SK-N-SH (cell line): ENCODE measurements around the gene PDZD8. TPM values are rescaled to one million over a fixed set of nuclear protein-coding genes. Genes with fewer than 3 reads are reported as not detected.

ENCODE experiments used
- CTCF ChIA-PET: fragments of 300-600, 350-600 bp; formaldehyde crosslinking; extraction: SDS; loops from one replicate; lab custom pipeline; 2021; lab: Yijun Ruan, JAX
- POLR2A ChIA-PET: fragments of 350-600 bp; sonication (Branson Sonifier 250); formaldehyde crosslinking; extraction: SDS; loops from one replicate; lab custom pipeline; 2020; ENCODE audit warnings: antibody characterized with exemption, inconsistent platforms; lab: Yijun Ruan, JAX
- DNase-seq: peaks from one replicate; pipeline ENCODE4 v3.0.0; 2012
- H2AFZ ChIP-seq: fragments of 200-600 bp; sonication (generic); 2 replicates; pipeline ENCODE4 v1.8.1; 2016; ENCODE audit warnings: antibody characterized with exemption, mild to moderate bottlenecking, low read depth
- H3F3A ChIP-seq: fragments of 200-600 bp; sonication (generic); replicated peaks from 2 replicates; pipeline ENCODE3; 2016; ENCODE audit warnings: antibody characterized with exemption, mild to moderate bottlenecking; ENCODE audit not compliant: insufficient read depth
- H3K27ac ChIP-seq, 2 experiments: fragments of 200-500 bp in 1 of 2; fragments of 200-600 bp in 1 of 2; sonication (Bioruptor generic) in 1 of 2; sonication (generic), shearing (Covaris generic) in 1 of 2; 2 replicates each; pipeline versions ENCODE4 v1.5.1 to v1.6.1; 2014 to 2016; ENCODE audit warnings: low read depth in 2 of 2, inconsistent platforms in 1 of 2, low read length in 1 of 2, mild to moderate bottlenecking in 1 of 2, mixed read lengths in 1 of 2
- H3K27me3 ChIP-seq: fragments of 200-600 bp; sonication (generic), shearing (Covaris generic); 2 replicates; pipeline ENCODE4 v1.6.1; 2016; ENCODE audit warnings: mixed run types; ENCODE audit not compliant: insufficient read depth
- H3K36me3 ChIP-seq, 2 experiments: fragments of 200-500 bp in 1 of 2; fragments of 200-600 bp in 1 of 2; sonication (Bioruptor generic) in 1 of 2; sonication (generic) in 1 of 2; replicated peaks in 1 of 2; 2 replicates each; pipeline versions ENCODE3 to v1.5.1; 2014 to 2016; ENCODE audit warnings: low read length in 1 of 2, mild to moderate bottlenecking in 1 of 2; ENCODE audit not compliant: insufficient read depth in 2 of 2, control insufficient read depth in 1 of 2
- H3K4me1 ChIP-seq, 2 experiments: fragments of 200-500 bp in 1 of 2; fragments of 200-600 bp in 1 of 2; sonication (Bioruptor generic) in 1 of 2; sonication (generic), shearing (Covaris generic) in 1 of 2; 2 replicates each; pipeline versions ENCODE4 v1.5.1 to v1.6.1; 2014 to 2016; ENCODE audit warnings: low read depth in 1 of 2, low read length in 1 of 2, mixed run types in 1 of 2; ENCODE audit not compliant: insufficient read depth in 2 of 2, control insufficient read depth in 1 of 2
- H3K4me2 ChIP-seq: fragments of 200-600 bp; sonication (generic), shearing (Covaris generic); 2 replicates; pipeline ENCODE4 v1.6.1; 2017; ENCODE audit warnings: mixed run types
- H3K4me3 ChIP-seq, 2 experiments: fragments of 200-500 bp in 1 of 2; fragments of 200-600 bp in 1 of 2; sonication (Bioruptor generic) in 1 of 2; sonication (generic), shearing (Covaris generic) in 1 of 2; 2 replicates each; pipeline versions ENCODE4 v1.5.1 to v1.8.1; 2014 to 2016; ENCODE audit warnings: low read depth in 2 of 2, inconsistent platforms in 1 of 2, low read length in 1 of 2, mild to moderate bottlenecking in 1 of 2, mixed read lengths in 1 of 2, moderate library complexity in 1 of 2
- H3K79me2 ChIP-seq: fragments of 200-600 bp; sonication (generic); 2 replicates; pipeline ENCODE4 v1.8.1; 2017; ENCODE audit warnings: mild to moderate bottlenecking; ENCODE audit not compliant: insufficient read depth
- H3K9ac ChIP-seq: fragments of 200-600 bp; sonication (generic); 2 replicates; pipeline ENCODE4 v1.6.1; 2017; ENCODE audit warnings: mixed run types
- H3K9me2 ChIP-seq: fragments of 200-600 bp; sonication (generic); 2 replicates; pipeline ENCODE4 v1.6.1; 2017; ENCODE audit warnings: mixed run types
- H3K9me3 ChIP-seq: fragments of 200-600 bp; sonication (generic); 2 replicates; pipeline ENCODE4 v1.6.1; 2017; ENCODE audit warnings: mixed run types, mild to moderate bottlenecking, moderate library complexity
- H4K20me1 ChIP-seq: fragments of 200-600 bp; sonication (generic); 2 replicates; pipeline ENCODE4 v1.6.1; 2017; ENCODE audit warnings: mild to moderate bottlenecking, mixed run types; ENCODE audit not compliant: insufficient read depth
- CHD2 ChIP-seq: fragments of 150-350 bp; IDR thresholded peaks from 2 replicates; pipeline ENCODE4 v1.6.1; 2018; ENCODE audit warnings: low read length; ENCODE audit not compliant: partially characterized antibody
- EP300 ChIP-seq, 2 experiments: IDR thresholded peaks; 2 replicates each; pipeline versions ENCODE4 v1.4.0 to v1.6.1; 2012; ENCODE audit warnings: borderline replicate concordance in 1 of 2, low read depth in 1 of 2, low read length in 1 of 2
- EZH2phosphoT487 ChIP-seq: fragments of 200-600 bp; sonication (generic); IDR thresholded peaks from 2 replicates; pipeline ENCODE4 v1.6.1; 2017; ENCODE audit warnings: low read depth, mixed run types, mild to moderate bottlenecking, antibody characterized with exemption, moderate library complexity, borderline replicate concordance
- FOSL2 ChIP-seq: IDR thresholded peaks from 2 replicates; pipeline ENCODE4 v1.4.0; 2012; ENCODE audit warnings: low read depth, mild to moderate bottlenecking, moderate library complexity, borderline replicate concordance
- FOXJ3 ChIP-seq: sonication (generic); formaldehyde crosslinking; IDR thresholded peaks from 2 replicates; pipeline ENCODE4 v1.5.1; 2020; ENCODE audit warnings: mild to moderate bottlenecking, missing genetic modification reagents
- GABPA ChIP-seq: IDR thresholded peaks from 2 replicates; pipeline ENCODE4 v1.4.0; 2012; ENCODE audit warnings: low read depth, mild to moderate bottlenecking
- GATA2 ChIP-seq: sonication (generic); formaldehyde crosslinking; IDR thresholded peaks from 2 replicates; pipeline ENCODE4 v1.5.0; 2020; ENCODE audit warnings: mild to moderate bottlenecking, missing genetic modification reagents
- IRF3 ChIP-seq: fragments of 150-350 bp; IDR thresholded peaks from 2 replicates; pipeline ENCODE4 v1.6.1; 2016; ENCODE audit warnings: mild to moderate bottlenecking, low read depth, low read length
- JUND ChIP-seq: IDR thresholded peaks from 2 replicates; pipeline ENCODE4 v1.4.0; 2012
- NFIC ChIP-seq: IDR thresholded peaks from 2 replicates; pipeline ENCODE4 v1.4.0; 2012; ENCODE audit warnings: borderline replicate concordance
- POLR2AphosphoS5 ChIP-seq: IDR thresholded peaks from 2 replicates; pipeline ENCODE4 v1.6.1; 2012; ENCODE audit warnings: low read depth, low read length
- RAD21 ChIP-seq: IDR thresholded peaks from 2 replicates; pipeline ENCODE4 v1.6.1; 2012; ENCODE audit warnings: mild to moderate bottlenecking, low read length
- RXRA ChIP-seq: IDR thresholded peaks from 2 replicates; pipeline ENCODE4 v1.4.0; 2012; ENCODE audit warnings: low read depth, mild to moderate bottlenecking, borderline replicate concordance
- SIN3A ChIP-seq: IDR thresholded peaks from 2 replicates; pipeline ENCODE4 v1.6.1; 2012; ENCODE audit warnings: low read depth, mild to moderate bottlenecking, low read length, moderate library complexity, borderline replicate concordance
- TCF12 ChIP-seq: IDR thresholded peaks from 2 replicates; pipeline ENCODE4 v1.4.0; 2012
- WGBS: methylation state at CpG from one replicate; pipeline ENCODE4 v1.1.6; 2017; ENCODE audit warnings: low lambda C conversion rate; 5-methylcytosine and 5-hydroxymethylcytosine counted together
- polyA plus RNA-seq, 3 experiments: library from polyadenylated mRNA; depleted of rRNA; stranded (reverse); fragments of >200 nt; gene quantifications; 2 replicates each; pipeline ENCODE4 v1.2.3, GENCODE V29; 2012
- TF ChIP-seq, protein P1 (sequence below): fragments of 200-600 bp; sonication (generic); IDR thresholded peaks from 2 replicates; pipeline ENCODE4 v1.6.1; 2017; ENCODE audit warnings: antibody characterized with exemption, mild to moderate bottlenecking, moderate library complexity
- TF ChIP-seq, protein P2 (sequence below): IDR thresholded peaks from 2 replicates; pipeline ENCODE4; 2012

Gene PDZD8
- polyA plus RNA-seq, 1 of the 3 experiments (the other 2 are of a cell fraction), result 6.6 TPM

- Histone ChIP-seq H3K9me2 (no peaks in the 10 kb centered on the region), H2AFZ (no peak overlapping the region), H3F3A (no peaks in the 10 kb centered on the region), H3K36me3 (no peaks in the 10 kb centered on the region), H3K9ac (no peak overlapping the region), H3K4me2 (no peak overlapping the region), H3K4me3 (no peak overlapping the region), H3K27ac (no peak overlapping the region), H3K27me3 (no peaks in the 10 kb centered on the region), H3K4me1 (peaks cover 0 to 8% of the 10 kb centered on the region in 2 experiments; a peak in 1 of 4 replicates), H3K79me2 (no peaks in the 10 kb centered on the region), H3K9me3 (no peaks in the 10 kb centered on the region), H4K20me1 (no peaks in the 10 kb centered on the region)
- no peak for DNase-seq
- ChIA-PET CTCF (interaction anchor here (2.6 kb wide), 1 partner anchor 28 kb away, joined by 11 read pairs; no protein-coding TSS in a partner anchor), POLR2A (no interaction called here)
- TF ChIP-seq EP300 (IDR thresholded peaks at IDR 0.05; ENCODE audit: borderline replicate concordance in 1 of 2, low read depth in 1 of 2, low read length in 1 of 2) (no peak), GABPA (no peak), JUND (no peak), GATA2 (no peak), IRF3 (no peak), POLR2AphosphoS5 (no peak), FOSL2 (no peak), EZH2phosphoT487 (no peak), RAD21 (no peak), SIN3A (no peak), FOXJ3 (CRISPR knock-in tag) (no peak), NFIC (no peak), RXRA (no peak), CHD2 (no peak), TCF12 (no peak)
- TF ChIP-seq, protein P1, sequence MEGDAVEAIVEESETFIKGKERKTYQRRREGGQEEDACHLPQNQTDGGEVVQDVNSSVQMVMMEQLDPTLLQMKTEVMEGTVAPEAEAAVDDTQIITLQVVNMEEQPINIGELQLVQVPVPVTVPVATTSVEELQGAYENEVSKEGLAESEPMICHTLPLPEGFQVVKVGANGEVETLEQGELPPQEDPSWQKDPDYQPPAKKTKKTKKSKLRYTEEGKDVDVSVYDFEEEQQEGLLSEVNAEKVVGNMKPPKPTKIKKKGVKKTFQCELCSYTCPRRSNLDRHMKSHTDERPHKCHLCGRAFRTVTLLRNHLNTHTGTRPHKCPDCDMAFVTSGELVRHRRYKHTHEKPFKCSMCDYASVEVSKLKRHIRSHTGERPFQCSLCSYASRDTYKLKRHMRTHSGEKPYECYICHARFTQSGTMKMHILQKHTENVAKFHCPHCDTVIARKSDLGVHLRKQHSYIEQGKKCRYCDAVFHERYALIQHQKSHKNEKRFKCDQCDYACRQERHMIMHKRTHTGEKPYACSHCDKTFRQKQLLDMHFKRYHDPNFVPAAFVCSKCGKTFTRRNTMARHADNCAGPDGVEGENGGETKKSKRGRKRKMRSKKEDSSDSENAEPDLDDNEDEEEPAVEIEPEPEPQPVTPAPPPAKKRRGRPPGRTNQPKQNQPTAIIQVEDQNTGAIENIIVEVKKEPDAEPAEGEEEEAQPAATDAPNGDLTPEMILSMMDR, result no peak
- TF ChIP-seq, protein P2, sequence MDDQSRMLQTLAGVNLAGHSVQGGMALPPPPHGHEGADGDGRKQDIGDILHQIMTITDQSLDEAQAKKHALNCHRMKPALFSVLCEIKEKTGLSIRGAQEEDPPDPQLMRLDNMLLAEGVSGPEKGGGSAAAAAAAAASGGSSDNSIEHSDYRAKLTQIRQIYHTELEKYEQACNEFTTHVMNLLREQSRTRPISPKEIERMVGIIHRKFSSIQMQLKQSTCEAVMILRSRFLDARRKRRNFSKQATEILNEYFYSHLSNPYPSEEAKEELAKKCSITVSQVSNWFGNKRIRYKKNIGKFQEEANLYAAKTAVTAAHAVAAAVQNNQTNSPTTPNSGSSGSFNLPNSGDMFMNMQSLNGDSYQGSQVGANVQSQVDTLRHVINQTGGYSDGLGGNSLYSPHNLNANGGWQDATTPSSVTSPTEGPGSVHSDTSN, result no peak
- 10% methylated on average over 1 of the region's 1 CpG for WGBS
Measured at GRCh38 chr10:117413928-117414618, 38.8 kb upstream of the PDZD8 start.
